ENCODE data around the gene ACRBP.

The ACRBP gene

DNA sequence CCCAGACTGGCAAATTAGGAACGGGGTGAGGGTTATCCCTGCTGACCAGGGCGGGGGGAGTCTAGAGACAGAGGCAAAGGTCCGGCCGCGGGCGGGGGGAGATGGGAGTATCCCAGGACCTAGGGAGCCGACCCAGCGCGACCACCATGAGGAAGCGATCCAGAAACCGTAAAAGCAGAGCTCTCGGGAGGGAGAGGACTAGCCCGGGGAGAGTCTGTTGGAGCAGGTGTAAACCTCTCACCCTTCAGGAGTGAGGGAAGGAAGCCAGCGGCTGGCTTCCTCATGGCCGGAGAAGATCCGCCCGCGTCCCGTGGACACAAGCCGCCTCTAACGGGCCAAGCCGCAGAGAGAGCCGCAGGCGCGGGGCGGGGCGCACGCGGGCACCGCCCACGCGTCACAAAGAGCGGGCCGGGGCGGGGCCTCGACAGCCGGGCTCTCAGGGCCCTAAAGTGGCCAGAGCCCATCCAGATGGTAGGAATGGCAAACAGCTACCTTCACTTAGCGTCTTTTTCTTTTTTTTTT, at the start of gene ACRBP:
ACRBP (minus strand) TSS at position 350 of the 522 bp plus-strand sequence; CDS start at position 284, 66 bp downstream.
- DNase-seq = peak; percentile 19

DNA sequence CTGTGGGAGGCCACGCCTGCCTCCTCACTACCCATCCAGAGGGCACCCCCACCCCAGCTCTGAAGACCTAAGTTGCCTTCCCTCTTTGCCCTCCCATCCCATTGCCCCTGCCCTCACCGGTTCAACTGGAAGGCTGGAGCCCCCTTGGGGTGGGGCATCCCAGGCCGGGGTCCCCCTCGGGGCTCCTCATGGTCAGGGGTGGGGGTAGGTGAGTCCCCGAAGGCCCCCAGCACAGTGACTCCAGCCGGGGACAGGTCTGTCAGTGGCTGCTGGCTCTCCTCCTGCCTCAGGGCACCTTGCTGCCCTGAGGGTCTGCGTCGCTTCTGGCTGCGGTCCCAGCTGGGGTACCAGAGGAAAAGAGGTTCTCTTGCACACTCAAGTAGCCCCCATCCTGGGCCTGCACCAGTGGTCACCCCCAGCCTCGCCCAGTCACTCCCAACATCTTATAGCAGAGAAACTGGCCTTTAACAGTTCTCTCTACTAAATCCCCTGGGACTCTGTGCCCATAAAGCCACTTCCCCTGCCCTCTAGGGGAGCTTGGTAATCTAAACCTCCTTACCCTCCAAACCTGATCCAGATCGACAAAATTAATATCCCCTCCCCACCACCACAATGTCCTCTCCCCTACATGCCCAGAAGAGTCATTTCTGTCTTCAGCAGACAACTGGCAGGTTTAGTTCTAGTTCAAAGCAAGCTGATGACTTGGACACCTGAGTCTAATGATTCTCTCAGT, 48.2 kb upstream of the ACRBP start:
- no peak for DNase-seq

DNA sequence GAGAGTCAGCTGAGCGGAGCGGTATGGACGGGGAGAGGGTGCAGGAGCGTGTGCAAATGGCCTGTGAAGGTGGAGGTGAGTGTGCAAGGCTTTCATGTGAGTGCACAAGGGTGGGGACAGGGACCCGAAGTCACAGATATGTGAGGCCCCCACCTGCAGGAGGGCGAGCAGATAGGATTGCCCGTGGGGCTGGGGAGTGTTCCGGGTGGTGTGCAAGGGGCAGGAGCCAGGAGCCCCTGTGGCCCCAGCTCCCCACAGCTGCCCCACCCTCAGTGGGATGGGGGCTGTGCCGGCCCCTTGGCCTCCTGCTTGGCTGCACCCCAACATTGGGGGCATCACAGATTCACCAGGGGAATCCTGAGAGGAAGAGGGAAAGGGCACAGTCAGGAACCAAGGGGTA, 47.5 kb upstream of the ACRBP start:
- no peak for DNase-seq

DNA sequence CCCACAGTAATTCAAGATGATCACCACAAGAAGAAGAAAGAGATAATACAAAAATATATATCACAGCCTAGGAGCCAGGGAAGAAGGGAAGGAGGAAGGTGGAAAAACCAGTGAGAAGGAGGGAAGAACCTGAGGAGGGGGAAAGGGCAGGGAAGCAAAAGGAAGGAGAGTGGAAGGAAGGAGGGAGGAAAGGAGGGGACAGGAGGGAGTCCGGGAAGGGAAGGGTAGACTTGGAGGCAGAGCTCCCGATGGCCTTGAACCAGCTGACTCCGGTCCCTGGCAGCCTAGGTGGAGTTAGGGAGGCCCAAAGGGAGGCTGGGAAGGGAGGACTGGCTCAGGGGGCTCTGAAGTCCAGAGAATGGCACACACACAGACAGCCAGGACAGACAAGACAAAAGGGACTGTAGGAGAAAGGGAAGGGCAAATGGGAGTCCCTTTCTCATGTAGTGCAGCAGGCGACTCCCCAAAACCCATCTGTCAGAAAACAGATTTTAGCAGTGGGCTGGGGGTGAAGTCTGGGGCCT, 46.7 kb upstream of the ACRBP start:
- no peak for DNase-seq

DNA sequence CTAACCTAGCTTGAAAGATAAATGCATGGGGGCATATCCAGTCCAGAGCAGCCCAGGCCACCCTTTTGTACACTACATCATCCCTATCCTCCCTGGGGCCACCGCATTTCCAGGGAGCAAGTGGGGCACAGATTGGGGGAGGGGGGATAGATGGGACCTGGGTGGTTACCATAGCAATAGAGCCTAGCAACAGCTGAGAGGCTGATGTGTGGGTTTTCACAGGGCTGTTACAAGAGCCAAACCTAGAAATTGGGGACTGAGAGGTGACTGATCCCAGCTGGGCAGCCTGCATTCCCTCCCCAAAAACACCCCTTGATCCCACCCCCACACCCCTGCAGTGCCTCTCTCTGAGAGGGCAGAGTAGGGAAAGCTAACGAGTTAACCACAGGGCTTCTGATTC, 45.7 kb upstream of the ACRBP start:
- no peak for DNase-seq

DNA sequence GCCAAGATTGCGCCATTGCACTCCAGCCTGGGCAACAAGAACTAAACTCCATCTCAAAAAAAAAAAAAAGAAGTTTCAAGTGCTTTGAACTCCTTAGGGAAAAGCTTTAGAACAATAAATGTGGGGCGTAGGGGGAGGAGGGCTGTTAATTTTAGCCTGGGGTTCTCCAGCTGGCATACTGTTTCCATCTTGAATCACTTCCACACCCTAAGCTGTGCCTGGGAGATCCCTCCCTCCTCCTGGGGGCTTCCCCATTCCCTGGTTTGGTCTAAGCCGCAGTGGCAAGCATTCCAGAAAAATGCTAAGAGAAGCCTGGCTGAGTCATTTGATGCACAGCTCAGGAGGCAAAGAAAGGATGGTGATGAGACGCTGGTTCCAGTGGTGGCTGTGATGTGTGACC, 44.2 kb upstream of the ACRBP start:
- DNase-seq = no peak

DNA sequence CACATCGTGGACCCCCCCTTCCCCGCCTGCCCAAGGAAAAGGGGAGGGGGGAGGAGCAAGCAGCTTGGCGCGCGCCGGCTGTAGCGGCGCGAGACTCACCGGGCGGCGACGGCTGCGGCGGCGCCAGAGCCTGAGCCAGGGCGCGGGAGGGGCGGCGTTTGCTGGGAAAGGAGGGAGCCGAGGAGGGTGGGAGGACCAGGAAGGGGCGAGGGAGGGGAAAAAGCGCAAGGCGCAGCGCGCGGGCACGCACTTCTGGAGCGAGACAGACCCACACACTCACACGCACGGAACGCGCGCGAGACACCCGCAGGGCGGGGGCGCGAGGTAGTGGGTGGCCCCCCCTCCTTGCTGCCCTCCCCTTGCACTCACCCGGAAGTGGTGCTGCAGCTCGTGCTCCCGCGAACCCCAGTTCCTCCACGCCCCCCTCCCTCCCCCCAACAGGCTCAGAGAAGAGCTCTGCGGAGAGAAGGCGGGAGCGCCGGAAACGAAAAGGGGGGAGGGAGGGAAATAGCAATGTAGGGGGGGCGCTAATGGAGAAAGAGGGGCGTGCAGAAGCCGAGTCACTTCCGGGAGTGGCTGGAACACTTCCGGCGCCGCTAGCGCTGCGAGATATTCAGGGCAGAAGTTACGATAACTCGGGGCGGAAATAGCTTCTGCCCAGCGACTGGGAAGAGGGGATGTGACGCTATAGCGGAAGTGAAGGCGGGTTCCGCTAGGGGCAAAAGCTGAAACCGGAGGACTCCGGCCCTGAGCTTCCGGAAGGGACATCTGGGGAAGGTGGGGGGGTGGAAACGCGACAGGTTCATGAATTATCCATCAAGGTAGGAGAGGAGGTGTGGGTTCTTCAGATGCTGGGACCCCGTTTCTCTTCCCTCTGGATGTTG, 42.0 kb upstream of the ACRBP start, which contains the start of gene ZNF384:
ZNF384 (minus strand) TSS at position 377 of the 884 bp plus-strand sequence. CDS start 9,855 bp downstream, outside the sequence.
- DNase-seq = peak; percentile 94

DNA sequence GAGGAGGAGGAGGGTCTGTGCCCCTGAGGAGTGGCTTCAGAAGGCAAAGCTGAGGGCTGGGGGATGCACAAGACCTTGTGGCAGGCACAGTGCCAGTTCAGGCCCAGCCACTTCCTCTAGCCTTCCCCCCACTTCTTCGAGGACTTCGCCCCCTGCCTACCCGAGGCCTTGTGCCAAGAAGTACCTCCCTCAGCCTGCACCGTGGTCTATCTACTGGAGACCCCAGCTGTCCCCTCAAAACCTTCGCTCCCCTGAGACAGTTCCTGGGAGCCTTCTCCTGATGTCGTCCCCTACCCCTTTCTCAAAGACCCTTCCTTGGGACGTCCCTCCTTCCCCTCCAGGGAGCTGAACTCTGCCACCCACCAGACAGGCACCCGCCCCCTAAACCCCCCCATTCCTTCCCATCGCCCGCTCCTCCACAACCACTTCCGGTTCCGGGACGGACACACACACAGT, 41.3 kb upstream of the ACRBP start:
- peak; percentile 43 for DNase-seq

DNA sequence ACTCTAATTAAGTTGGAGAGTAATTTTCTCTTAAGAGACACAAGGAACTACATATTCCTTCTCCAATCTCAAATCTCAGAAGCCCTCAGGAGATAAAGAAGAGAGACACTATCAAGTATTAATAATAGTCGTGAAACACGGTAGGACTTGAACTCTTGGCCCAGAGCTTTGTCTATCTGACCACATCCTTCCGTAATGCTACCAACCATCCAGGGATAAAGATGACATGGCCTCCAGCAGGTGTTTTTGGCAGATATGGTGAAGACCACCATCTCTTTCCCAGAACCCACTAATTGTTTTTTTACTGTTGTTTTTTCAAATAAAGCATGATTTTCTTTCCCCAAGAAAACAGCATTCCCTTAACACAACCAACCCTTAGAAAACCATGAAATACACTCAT, 38.6 kb upstream of the ACRBP start:
- DNase-seq = no peak

DNA sequence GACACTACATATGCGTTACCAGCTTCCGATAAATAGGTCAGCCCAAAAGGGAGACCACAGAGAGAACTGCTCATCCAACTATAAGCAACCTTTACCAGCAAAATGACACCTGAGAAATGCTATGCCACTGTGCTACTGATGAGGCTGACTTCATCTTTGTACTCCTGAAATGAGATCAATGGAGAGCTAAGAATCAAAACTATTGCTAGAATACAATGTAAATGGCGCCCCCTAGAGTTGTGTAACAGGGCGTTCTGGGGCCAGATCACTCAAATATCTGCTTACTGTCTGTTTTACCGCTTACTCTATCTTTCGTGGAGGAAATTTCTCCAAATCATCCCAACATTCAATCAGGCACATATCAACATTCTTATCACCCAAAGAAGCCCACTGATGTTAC, 37.4 kb upstream of the ACRBP start:
- DNase-seq = peak; percentile 36

DNA sequence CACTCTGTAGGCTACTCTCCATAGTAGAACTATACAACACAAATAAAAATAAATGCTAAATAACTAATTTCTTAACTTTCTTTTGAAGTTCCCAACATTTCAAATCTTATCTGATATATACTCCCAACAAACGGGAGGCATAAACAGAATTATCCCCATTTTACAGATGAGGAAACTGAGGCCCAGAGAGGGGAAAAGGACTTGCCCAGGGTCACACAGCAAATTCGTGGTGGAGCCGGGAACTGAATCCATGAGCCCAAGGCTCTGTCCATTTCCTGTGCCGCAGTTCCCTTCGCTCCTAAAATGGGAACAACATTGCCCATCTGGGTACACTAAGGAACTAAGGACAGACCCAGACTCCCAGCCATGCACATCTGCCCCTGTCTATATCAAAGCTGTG, 29.7 kb upstream of the ACRBP start:
- DNase-seq = no peak

DNA sequence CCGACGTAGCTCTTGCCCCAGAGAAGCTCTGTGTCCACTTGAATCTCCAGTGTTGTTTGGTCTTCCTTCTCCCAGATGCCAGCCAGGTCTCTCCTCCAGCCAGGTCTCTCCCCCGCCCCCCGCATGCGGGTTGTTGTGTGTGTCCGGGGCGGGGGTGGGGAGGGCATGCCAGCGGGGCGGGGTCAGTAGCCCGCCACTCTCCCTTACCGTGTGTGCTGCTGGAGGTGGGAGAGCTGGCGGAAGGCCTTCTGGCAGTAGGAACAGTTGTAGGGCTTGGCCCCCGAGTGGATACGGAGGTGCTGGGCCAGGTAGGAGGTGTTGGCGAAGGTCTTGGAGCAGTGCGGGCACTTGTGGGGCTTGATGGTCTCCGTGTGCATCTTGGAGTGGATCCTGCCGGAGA, 24.9 kb upstream of the ACRBP start:
- DNase-seq = no peak

DNA sequence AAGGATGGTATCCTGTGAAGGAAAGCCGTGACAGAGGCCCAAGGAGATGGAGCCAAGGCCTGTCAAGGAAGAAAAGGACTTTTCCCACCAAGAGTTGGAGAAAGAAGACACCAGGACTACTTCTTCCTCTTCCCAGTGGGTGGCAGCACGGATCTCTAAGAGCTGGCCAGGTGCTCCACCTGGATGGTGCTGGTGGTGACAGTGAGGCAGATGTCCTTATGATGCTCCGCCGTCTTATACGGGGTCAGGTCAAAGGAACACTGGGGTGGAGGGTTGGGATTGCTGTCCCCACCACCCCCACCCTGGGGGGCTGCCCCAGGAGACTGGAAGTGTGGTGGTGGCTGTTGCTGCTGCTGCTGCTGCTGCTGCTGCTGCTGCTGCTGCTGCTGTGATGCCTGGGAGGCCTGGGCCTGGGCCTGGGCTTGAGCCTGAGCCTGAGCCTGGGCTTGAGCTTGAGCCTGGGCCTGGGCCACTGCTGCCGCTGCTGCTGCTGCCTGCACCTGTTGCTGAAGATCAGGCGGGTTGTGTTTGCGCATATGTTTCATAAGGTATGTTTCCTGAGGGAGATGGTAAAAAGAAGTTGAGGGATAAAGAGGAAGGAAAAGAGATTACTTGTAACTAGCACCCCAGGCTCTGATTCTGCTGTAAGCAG, 20.5 kb upstream of the ACRBP start:
- no peak for DNase-seq

DNA sequence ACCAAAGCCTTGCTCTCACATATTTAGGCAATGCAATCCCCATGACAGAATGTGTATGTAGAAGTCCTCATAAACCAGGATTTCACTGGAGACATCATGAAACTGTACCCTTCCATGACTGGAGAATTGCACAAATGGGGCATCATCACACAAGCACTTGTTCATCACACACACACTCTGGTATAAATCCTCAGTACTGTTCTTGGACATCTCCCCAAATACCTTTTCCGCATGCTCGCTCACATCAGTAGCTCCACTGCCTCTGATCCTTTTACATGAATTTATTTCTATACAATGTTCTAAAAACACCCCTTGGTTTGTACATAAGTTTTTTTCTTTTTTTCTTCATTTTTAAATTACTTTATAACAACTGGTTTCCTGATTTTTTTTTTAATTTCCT, 19.0 kb upstream of the ACRBP start:
- DNase-seq = no peak

DNA sequence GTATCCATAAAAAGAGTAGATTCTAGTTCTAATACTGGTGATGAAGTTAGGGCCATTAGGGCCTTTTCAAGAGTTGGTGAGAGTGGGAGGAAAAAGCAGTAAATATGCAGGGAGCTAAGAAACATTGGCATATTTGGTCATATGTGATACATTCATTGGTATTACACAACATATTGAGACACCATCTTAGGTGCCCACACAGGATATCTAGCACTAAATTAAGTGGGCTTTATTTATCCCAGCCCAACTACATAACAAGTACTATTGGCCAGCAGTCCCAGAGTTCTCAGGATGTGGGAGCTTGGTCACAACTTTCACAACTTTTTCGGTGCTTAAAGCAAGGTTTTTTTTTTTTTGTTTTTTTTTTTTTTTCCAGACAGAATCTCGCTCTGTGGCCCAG, 17.7 kb upstream of the ACRBP start:
- DNase-seq = no peak

DNA sequence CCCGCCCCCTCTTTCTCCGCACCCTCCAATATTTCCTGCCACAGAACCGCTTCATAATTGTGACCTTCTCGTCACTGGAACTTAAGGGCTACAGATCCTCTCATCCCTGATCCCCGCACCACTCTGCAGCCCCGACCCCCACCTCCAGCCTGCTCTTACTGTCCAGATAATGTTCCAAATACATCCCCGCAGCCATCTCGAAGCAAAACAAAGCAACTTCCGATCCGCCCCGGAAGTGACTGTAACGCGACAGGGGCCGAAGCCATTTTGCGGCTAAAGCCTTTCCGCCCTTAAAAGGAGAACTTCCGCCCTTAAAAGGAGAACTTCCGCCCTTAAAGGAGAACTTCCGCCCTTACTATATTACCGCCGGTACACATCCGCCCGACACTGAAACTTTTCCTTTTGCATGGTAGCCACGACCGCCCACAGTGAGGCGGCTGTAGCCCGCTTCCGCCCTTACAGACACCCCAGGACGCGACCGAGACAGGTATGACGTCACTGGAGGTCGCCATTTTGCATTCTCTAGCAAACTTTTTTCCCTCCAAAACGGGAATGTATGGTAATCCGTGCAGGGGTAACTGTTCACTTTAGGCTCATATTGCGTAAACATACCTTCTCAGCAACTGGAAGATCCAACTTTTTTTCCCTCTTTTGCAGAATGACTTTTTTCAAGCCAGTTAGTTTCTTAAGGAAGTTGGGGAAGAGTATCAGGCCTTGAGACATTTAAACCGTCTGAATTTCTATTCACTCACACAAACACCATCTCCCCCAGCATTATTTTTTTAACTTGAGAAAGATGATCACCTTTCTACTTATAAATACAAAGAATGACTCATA, 15.9 kb upstream of the ACRBP start, which contains the start of gene ING4:
ING4 (minus strand) TSS at position 214 of the 837 bp plus-strand sequence; CDS start at position 196, 18 bp downstream.
- DNase-seq = peak; percentile 96

DNA sequence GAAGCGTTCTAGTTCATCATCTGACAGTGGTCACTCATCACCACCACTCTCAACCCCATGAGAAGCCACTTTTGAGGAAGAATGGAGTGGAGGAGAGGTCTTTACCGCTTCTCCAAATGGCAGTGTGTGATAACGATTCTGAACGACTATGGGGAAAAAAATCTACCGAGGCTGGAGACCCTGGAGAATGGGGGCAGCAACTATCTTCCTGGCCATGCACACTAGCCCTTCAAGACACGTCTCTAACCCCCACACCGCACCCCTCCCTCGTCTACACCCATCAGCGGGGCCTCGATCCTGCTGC, 15.3 kb upstream of the ACRBP start:
- no peak for DNase-seq

DNA sequence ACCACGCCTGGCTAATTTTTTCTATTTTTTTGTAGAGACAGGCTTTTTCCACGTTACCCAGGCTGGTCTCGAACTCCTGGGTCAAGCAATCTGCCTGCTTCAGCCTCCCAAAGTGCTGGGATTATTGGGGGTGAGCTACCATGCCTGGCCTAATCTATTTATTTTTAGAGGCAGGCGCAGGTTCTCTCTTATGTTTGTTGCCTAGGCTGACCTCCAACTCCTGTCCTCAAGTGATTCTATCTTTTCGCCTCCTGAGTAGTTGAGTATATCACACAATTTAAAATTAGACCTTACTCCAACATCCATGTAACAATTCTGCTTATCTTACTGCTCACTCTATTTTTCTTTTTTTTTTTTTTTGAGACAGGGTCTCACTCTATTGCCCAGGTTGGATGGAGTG, 6.8 kb upstream of the ACRBP start:
- no peak for DNase-seq

DNA sequence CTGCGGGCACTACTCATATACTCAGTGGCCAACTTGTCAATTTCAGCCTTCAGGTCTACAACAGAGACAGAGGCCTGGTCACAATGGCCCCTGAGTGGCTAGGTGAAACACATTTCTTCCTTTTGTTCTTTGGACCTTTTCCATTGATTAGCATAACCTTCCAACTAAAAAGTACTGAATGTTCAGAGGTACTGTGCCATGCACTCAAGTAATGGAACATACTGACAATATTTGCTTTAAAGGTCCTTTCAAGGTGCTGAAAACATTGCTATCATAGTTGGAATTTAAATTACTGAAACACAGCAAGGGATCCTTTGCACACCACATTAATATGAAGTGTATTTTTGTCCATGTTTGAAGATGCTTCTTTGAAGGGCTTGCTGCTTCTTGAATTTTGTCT, 6.1 kb upstream of the ACRBP start:
- no peak for DNase-seq

DNA sequence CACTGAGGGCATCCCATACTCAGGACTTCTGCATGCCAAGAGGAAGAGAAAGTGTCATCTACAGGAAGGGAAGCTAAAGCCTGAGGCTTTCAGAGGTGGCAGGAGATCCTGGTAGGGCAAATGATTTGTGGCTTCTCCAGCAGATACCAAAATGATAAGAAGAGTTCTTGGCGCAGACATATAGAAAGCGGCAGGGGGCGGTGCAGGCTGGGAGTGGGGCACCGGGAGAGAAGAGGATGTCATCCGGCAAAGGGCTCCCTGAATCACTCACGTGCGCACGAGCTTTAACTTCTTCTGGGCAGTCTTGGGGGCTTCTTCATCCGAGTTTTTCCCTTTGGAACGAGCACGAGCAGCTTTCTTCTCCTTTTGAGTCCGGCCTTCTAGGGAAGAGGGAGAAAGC, 5.2 kb upstream of the ACRBP start:
- DNase-seq = no peak

DNA sequence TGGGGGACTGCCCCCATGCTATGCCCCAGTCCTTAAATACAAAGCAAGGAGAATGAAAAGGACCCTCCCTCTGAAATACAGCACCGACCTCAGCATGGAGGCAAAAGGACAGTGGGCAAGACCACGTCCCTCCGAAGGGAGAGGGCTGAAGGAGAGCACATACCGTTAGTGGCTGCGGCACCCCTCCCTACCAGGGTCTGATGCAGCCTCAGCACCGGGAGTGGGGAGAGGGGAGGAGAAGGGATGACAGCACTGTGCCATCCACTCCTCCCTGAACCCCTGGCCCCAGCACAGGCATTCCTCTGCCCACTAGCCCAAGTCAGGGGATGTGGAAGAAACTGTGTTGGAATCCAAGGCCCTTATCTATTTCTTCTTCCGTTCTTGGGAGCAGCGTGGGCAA, 3.6 kb upstream of the ACRBP start:
- DNase-seq = no peak

Data from activated naive CD4-positive, alpha-beta T cell treated with Interleukin-2 at 50 U/mL for 16 hours (primary cell).